ENCODE measurements around the gene HOXB5.

The HOXB5 gene

GRCh38 chr17:48552466-48553189 is 41.0 kb downstream of the HOXB5 start:
- H3K18ac ChIP-seq (ENCODE audit: low read length): no peak overlapping the region
- H3K4me3 ChIP-seq (ENCODE audit: low read length in 2 of 2): no peak overlapping the region
- no peak overlapping the region for H3K27ac ChIP-seq (replicated peaks; ENCODE audit: low read length)
- no peak overlapping the region for H2BK15ac ChIP-seq (ENCODE audit: low read length)
- no peak overlapping the region for H4K91ac ChIP-seq (ENCODE audit: low read depth, low read length, poor library complexity)
- H3K36me3 ChIP-seq (replicated peaks in 1 of 2; ENCODE audit: control insufficient read depth in 2 of 2, insufficient read depth in 2 of 2, low read length in 2 of 2): no peaks in the 10 kb centered on the region
- H2BK5ac ChIP-seq (ENCODE audit: low read length): no peak overlapping the region
- H4K8ac ChIP-seq (ENCODE audit: low read depth, low read length): no peak overlapping the region
- no CpG with 5 or more reads among the region's 11 CpGs for WGBS, 2 donors (ENCODE audit: extremely low coverage in 2 of 2, insufficient read length in 2 of 2, insufficient replicate concordance in 1 of 2)
- H2BK12ac ChIP-seq (ENCODE audit: low read length): no peak overlapping the region
- no peak for DNase-seq (ENCODE audit: low spot score)
- H3K4ac ChIP-seq (ENCODE audit: low read length): no peak overlapping the region
- peaks cover 0 to 6% of the 10 kb centered on the region in 2 donors for H3K9me3 ChIP-seq (replicated peaks in 1 of 2; ENCODE audit: control insufficient read depth in 2 of 2, insufficient read depth in 1 of 2, low read depth in 1 of 2, low read length in 2 of 2)
- H3K79me1 ChIP-seq (ENCODE audit: low read depth, low read length): peaks cover 2% of the 10 kb centered on the region
- no peak overlapping the region for H2BK120ac ChIP-seq (ENCODE audit: low read depth, low read length)
- no peak overlapping the region for H2AFZ ChIP-seq (ENCODE audit: low read length)
- peaks cover 61 to 95% (median 87%) of the 10 kb centered on the region in 3 experiments for H3K27me3 ChIP-seq (ENCODE audit: control insufficient read depth in 3 of 3, insufficient read depth in 3 of 3, low read depth in 1 of 3, low read length in 3 of 3)
- H3K4me1 ChIP-seq (ENCODE audit: control insufficient read depth in 2 of 2, insufficient read depth in 1 of 2, low read depth in 1 of 2, low read length in 2 of 2): no peaks in the 10 kb centered on the region
- peak overlapping the region; percentile 73 for H3K23ac ChIP-seq (ENCODE audit: low read depth, low read length, poor library complexity)
- peak overlapping the region; percentile 56 for H3K14ac ChIP-seq (ENCODE audit: low read length)
- no peak overlapping the region for H2AK5ac ChIP-seq (ENCODE audit: low read depth, low read length)
- H3K9ac ChIP-seq (ENCODE audit: low read depth, low read length, poor library complexity): no peak overlapping the region
- H3K4me2 ChIP-seq (ENCODE audit: insufficient read depth, low read length, poor library complexity, severe bottlenecking): no peak overlapping the region

DNA sequence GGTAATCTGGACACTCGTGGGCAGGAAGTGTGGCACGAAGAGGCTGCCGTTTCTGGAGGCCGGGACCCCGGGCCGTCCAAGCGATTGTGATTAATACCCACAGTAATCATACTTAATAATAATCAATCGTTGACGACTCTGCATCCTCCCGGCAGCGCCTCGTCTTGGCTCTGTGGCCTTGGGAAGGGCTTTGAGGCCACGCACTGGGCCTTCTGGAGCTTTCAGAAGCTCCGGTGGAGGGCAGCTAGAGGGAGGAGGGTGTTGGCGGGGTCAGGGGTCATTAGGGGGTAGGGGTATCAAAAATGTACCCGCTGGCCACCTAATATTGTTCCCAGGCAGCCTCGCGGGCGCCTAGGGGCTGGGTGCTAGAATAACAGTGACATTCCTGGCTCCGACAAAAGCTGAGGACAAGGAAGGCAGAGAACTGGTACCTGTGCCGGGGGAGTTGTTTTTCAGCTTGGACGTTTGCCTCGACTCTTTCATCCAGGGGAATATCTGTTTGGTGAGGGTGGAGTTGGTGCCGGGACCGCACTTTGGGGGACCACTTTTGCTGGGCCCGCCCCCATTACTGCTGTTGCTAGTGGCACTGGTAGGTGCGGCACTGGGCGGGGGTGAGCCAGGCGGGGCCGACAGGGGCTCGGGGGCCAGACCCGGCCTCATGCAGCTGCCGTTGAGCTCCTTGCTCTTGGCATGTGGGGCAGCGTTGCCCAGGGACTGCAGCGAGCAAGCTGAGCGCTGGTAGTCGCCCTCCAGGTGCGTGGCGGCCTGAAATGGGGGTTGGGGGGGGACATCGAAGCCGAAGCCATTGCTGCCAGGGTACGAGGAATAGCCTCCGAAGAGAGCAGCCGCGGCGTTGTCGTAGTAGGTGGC is 41.7 kb downstream of the HOXB5 start:
- Histone ChIP-seq H3K79me1 (ENCODE audit: low read depth, low read length) (peaks cover 2% of the 10 kb centered on the region), H2BK12ac (ENCODE audit: low read length) (no peak overlapping the region), H3K4me3 (ENCODE audit: low read length in 2 of 2) (no peak overlapping the region), H2BK120ac (ENCODE audit: low read depth, low read length) (no peak overlapping the region), H4K91ac (ENCODE audit: low read depth, low read length, poor library complexity) (no peak overlapping the region), H2AK5ac (ENCODE audit: low read depth, low read length) (no peak overlapping the region), H2AFZ (ENCODE audit: low read length) (no peak overlapping the region), H3K14ac (ENCODE audit: low read length) (peak overlapping the region; percentile 56), H4K8ac (ENCODE audit: low read depth, low read length) (no peak overlapping the region), H3K27me3 (ENCODE audit: control insufficient read depth in 3 of 3, insufficient read depth in 3 of 3, low read depth in 1 of 3, low read length in 3 of 3) (peaks cover 57 to 95% (median 87%) of the 10 kb centered on the region in 3 experiments), H3K18ac (ENCODE audit: low read length) (no peak overlapping the region), H3K36me3 (replicated peaks in 1 of 2; ENCODE audit: control insufficient read depth in 2 of 2, insufficient read depth in 2 of 2, low read length in 2 of 2) (no peaks in the 10 kb centered on the region), H3K4me2 (ENCODE audit: insufficient read depth, low read length, poor library complexity, severe bottlenecking) (no peak overlapping the region), H3K4ac (ENCODE audit: low read length) (no peak overlapping the region), H3K9me3 (replicated peaks in 1 of 2; ENCODE audit: control insufficient read depth in 2 of 2, insufficient read depth in 1 of 2, low read depth in 1 of 2, low read length in 2 of 2) (peaks cover 0 to 6% of the 10 kb centered on the region in 2 donors), H3K9ac (ENCODE audit: low read depth, low read length, poor library complexity) (peak overlapping the region; percentile 70), H2BK15ac (ENCODE audit: low read length) (no peak overlapping the region), H2BK5ac (ENCODE audit: low read length) (no peak overlapping the region), H3K23ac (ENCODE audit: low read depth, low read length, poor library complexity) (peak overlapping the region; percentile 73), H3K4me1 (ENCODE audit: control insufficient read depth in 2 of 2, insufficient read depth in 1 of 2, low read depth in 1 of 2, low read length in 2 of 2) (no peaks in the 10 kb centered on the region), H3K27ac (replicated peaks; ENCODE audit: low read length) (no peak overlapping the region)
- no peak for DNase-seq (ENCODE audit: low spot score)
- no CpG with 5 or more reads among the region's 47 CpGs for WGBS, 2 donors (ENCODE audit: extremely low coverage in 2 of 2, insufficient read length in 2 of 2, insufficient replicate concordance in 1 of 2)

DNA sequence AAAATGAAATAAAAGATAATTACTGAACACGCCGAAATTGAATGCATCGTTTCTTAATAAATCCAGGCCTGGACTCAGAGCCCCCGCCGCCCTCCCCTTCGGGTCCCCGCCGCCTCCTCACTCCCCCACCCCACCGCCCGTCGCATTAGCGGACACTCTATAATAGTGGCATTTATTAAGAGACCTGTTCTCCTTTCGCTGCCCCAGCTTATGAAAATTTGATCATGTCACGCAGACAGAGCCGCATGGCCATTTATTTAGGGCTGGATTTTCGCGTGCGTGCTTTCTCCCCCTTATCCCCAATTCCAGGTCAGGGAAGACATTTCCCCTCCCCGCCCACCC is 42.4 kb downstream of the HOXB5 start:
- Histone ChIP-seq H3K23ac (ENCODE audit: low read depth, low read length, poor library complexity) (no peak overlapping the region), H2BK15ac (ENCODE audit: low read length) (no peak overlapping the region), H3K9me3 (replicated peaks in 1 of 2; ENCODE audit: control insufficient read depth in 2 of 2, insufficient read depth in 1 of 2, low read depth in 1 of 2, low read length in 2 of 2) (peaks cover 0 to 6% of the 10 kb centered on the region in 2 donors), H2AFZ (ENCODE audit: low read length) (no peak overlapping the region), H3K4me1 (ENCODE audit: control insufficient read depth in 2 of 2, insufficient read depth in 1 of 2, low read depth in 1 of 2, low read length in 2 of 2) (no peaks in the 10 kb centered on the region), H2BK5ac (ENCODE audit: low read length) (no peak overlapping the region), H2BK120ac (ENCODE audit: low read depth, low read length) (no peak overlapping the region), H3K4me2 (ENCODE audit: insufficient read depth, low read length, poor library complexity, severe bottlenecking) (no peak overlapping the region), H2BK12ac (ENCODE audit: low read length) (no peak overlapping the region), H3K9ac (ENCODE audit: low read depth, low read length, poor library complexity) (no peak overlapping the region), H4K91ac (ENCODE audit: low read depth, low read length, poor library complexity) (no peak overlapping the region), H3K4me3 (ENCODE audit: low read length in 2 of 2) (no peak overlapping the region), H3K36me3 (replicated peaks in 1 of 2; ENCODE audit: control insufficient read depth in 2 of 2, insufficient read depth in 2 of 2, low read length in 2 of 2) (no peaks in the 10 kb centered on the region), H3K18ac (ENCODE audit: low read length) (no peak overlapping the region), H3K27ac (replicated peaks; ENCODE audit: low read length) (no peak overlapping the region), H3K27me3 (ENCODE audit: control insufficient read depth in 3 of 3, insufficient read depth in 3 of 3, low read depth in 1 of 3, low read length in 3 of 3) (peaks cover 56 to 95% (median 87%) of the 10 kb centered on the region in 3 experiments), H4K8ac (ENCODE audit: low read depth, low read length) (no peak overlapping the region), H3K14ac (ENCODE audit: low read length) (no peak overlapping the region), H3K79me1 (ENCODE audit: low read depth, low read length) (peaks cover 2% of the 10 kb centered on the region), H2AK5ac (ENCODE audit: low read depth, low read length) (no peak overlapping the region), H3K4ac (ENCODE audit: low read length) (no peak overlapping the region)
- no CpG with 5 or more reads among the region's 19 CpGs for WGBS, 2 donors (ENCODE audit: extremely low coverage in 2 of 2, insufficient read length in 2 of 2, insufficient replicate concordance in 1 of 2)
- no peak for DNase-seq (ENCODE audit: low spot score)

Measured in neuronal stem cell (in vitro differentiated cells).